BJ (cell line): Measurements from ENCODE around the gene DNAJC7. TPM values are rescaled to one million over a fixed set of nuclear protein-coding genes. Genes with fewer than 3 reads are reported as not detected.

Experiments used
- CTCF ChIA-PET: fragments of 350-600 bp; formaldehyde crosslinking; extraction: SDS; loops from one replicate; lab custom pipeline; 2021; ENCODE audit warnings: antibody characterized with exemption, inconsistent platforms; lab: Yijun Ruan, JAX
- POLR2A ChIA-PET: fragments of 300-600 bp; sonication (Branson Sonifier 250); formaldehyde crosslinking; extraction: SDS; loops from one replicate; lab custom pipeline; 2021; ENCODE audit warnings: antibody characterized with exemption; lab: Charles Lee
- DNase-seq: peaks from one replicate; pipeline ENCODE4 v3.0.0-alpha.2; 2011; ENCODE audit warnings: low read depth
- H3K27me3 ChIP-seq: 2 replicates; pipeline ENCODE4 v1.6.0; 2011; ENCODE audit warnings: low read length; ENCODE audit not compliant: control insufficient read depth, insufficient read depth
- H3K36me3 ChIP-seq: 2 replicates; pipeline ENCODE4 v1.5.1; 2011; ENCODE audit warnings: low read length; ENCODE audit not compliant: control insufficient read depth, insufficient read depth
- H3K4me3 ChIP-seq: 2 replicates; pipeline ENCODE4 v1.5.1; 2011; ENCODE audit warnings: low read depth, mild to moderate bottlenecking, control low read depth, low read length
- polyA plus RNA-seq: library from polyadenylated mRNA; depleted of rRNA; stranded (reverse); fragments of >200 nt; gene quantifications from 2 replicates; pipeline ENCODE4 v1.2.3, GENCODE V29; 2011
- TF ChIP-seq, protein P1 (sequence below): IDR thresholded peaks from 2 replicates; pipeline ENCODE4 v1.5.1; 2011; ENCODE audit warnings: low read depth, mild to moderate bottlenecking, control low read depth, inconsistent platforms, low read length, moderate library complexity; ENCODE audit not compliant: insufficient read depth

Gene DNAJC7
- polyA plus RNA-seq, 1 experiment = 41.1 TPM

DNA sequence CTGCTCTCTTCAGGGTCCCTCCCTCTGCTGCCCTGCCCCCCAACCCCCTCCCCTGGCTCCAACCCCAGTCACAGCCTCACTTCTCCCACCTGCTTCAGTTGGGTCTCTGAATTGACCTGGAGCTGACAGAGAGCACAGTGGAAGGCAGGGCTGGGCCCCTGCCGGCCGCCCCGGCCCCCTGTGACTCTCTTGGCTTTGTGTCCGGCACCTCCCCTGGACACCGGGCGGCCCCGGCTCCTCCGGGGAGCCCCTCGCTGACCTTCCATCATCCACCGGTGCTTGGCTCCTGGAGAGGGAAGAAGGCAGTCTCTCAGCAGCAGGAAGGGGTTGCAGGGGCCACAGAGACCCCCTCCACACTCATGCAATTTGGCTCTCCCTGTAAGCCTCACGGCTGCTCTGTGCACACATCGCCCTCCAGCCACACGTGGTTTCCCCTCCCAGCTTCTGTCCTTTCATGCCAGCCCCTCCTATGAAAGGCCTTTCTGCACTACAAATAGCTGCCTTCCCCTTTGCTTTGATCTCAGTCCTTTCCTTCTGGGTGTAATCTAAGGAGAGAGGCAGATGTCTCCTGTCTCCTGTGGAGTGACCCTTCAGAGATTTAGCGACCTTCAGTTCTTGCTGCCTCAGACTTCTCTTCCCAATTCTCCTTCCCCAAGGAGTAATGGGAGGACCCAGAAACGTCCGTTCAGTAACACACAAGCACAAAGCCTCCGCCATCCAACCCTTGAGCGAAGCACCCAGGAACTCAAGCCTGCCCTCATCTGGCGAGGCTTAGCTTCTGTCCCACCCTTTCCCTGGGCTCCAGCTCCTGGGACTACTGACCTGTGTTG is 10.9 kb upstream of the DNAJC7 start:
- no peak overlapping the region for H3K4me3 ChIP-seq
- H3K27me3 ChIP-seq = 0 out of 2 replicates have a peak, but pooled peaks cover 3% of the 10 kb centered on the region
- peaks cover 8% of the 10 kb centered on the region for H3K36me3 ChIP-seq
- ChIA-PET POLR2A (interaction anchor here (0.6 kb wide), 1 partner anchor 9 kb away, joined by 3 read pairs; no protein-coding TSS in a partner anchor), CTCF (interaction anchor here (0.8 to 1.2 kb wide), 3 partner anchors 8 to 73 kb away, joined by 3 read pairs; partner anchors contain the start of gene NKIRAS2)
- DNase-seq = no peak
- TF ChIP-seq, protein P1, sequence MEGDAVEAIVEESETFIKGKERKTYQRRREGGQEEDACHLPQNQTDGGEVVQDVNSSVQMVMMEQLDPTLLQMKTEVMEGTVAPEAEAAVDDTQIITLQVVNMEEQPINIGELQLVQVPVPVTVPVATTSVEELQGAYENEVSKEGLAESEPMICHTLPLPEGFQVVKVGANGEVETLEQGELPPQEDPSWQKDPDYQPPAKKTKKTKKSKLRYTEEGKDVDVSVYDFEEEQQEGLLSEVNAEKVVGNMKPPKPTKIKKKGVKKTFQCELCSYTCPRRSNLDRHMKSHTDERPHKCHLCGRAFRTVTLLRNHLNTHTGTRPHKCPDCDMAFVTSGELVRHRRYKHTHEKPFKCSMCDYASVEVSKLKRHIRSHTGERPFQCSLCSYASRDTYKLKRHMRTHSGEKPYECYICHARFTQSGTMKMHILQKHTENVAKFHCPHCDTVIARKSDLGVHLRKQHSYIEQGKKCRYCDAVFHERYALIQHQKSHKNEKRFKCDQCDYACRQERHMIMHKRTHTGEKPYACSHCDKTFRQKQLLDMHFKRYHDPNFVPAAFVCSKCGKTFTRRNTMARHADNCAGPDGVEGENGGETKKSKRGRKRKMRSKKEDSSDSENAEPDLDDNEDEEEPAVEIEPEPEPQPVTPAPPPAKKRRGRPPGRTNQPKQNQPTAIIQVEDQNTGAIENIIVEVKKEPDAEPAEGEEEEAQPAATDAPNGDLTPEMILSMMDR = peak; percentile 20; the same call in 1 of the 2 replicates

DNA sequence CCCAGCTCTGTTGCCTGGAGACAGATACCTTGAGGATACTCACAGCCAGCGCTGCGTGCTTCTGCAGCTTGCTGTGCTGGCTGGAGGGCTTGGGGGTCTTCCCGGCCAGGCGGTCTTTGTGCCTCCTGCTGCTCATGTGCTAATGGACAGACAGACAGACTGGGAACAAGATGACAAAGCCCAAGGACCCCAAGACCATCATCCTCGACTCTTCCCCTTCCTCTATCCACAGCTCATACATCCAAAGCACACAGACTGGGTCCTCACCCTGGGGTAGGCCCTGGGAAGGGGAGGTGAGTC is 10.3 kb upstream of the DNAJC7 start:
- Histone ChIP-seq H3K36me3 (peaks cover 10% of the 10 kb centered on the region), H3K4me3 (no peak overlapping the region), H3K27me3 (0 out of 2 replicates have a peak, but pooled peaks cover 3% of the 10 kb centered on the region)
- no peak for DNase-seq
- CTCF ChIA-PET = interaction anchor here (0.8 to 9.3 kb wide), 5 partner anchors 36 to 91 kb away, joined by 3 to 61 read pairs (median 4); partner anchors contain the start of genes DHX58 and KAT2A
- TF ChIP-seq, protein P1 = no peak
- POLR2A ChIA-PET = no interaction called here

DNA sequence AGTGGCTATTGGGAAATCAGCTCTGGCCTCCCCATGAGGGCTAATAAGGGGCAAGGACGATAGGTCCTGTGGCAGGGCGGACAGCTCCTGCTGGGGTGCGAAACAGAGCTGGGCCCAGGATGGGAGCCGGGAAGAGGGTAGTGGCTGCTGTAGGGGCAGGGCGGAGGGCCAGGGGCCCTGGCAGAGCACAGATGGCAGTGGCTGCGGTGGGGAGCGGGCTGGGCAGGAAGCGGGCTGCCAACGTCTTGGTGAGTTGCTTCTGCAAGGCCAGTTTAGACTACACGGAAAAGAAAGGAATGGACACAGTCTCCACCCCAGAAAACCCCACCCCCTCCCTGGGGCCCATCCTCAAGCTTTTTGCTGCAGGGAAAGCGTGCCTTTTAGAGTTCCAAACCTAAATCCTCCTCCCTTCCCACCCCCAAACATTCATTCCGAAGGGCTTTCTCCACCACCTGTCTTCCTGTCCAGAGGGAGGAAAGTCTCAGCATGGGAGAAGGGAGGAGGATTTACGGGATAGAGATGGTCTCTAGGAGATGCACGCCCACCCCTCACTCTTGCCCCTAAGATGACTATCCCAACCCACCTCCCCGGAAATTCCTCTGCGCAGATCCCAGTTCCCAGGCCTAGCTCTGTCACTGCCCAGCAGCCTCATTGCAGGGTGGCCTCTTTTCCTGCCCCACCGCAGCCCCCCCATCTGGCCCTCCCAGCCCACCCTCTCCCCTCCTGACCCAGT is 9.8 kb upstream of the DNAJC7 start:
- Histone ChIP-seq H3K4me3 (no peak overlapping the region), H3K36me3 (peaks cover 14% of the 10 kb centered on the region), H3K27me3 (0 out of 2 replicates have a peak, but pooled peaks cover 1% of the 10 kb centered on the region)
- TF ChIP-seq, protein P1 = no peak
- POLR2A ChIA-PET = no interaction called here
- no peak for DNase-seq
- CTCF ChIA-PET = interaction anchor here (0.7 to 9.3 kb wide), 11 partner anchors 9 to 290 kb away, joined by 3 to 61 read pairs (median 5); partner anchors contain the start of genes CNP, DHX58, DNAJC7 and KAT2A

DNA sequence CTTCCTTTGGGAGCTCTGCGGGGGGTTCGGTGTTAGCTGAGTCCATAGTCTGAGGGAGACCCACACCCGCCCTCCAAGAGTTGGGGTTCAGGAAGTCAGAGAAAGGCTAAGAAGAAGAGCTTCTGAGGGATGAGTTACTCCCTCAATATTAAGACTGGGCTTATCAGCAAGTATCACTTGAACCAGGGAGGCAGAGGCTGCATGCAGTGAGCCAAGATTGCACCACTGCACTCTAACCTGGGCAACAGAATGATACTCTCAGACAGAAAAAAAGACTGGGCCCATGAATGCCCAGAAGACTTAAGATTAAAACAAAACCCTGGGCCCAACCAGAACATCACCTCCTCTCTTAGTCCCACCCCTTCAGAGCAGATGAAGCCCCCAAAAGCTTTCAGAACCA is 8.7 kb upstream of the DNAJC7 start:
- Histone ChIP-seq H3K4me3 (no peak overlapping the region), H3K27me3 (no peaks in the 10 kb centered on the region), H3K36me3 (peaks cover 14% of the 10 kb centered on the region)
- ChIA-PET CTCF (interaction anchor here (0.6 to 9.3 kb wide), 16 partner anchors 8 to 175 kb away, joined by 3 to 61 read pairs (median 7); partner anchors contain the start of genes CNP, DHX58, DNAJC7 and KAT2A), POLR2A (no interaction called here)
- DNase-seq = no peak
- TF ChIP-seq, protein P1 = no peak
